ENCODE data around the gene STK32C.

DNA sequence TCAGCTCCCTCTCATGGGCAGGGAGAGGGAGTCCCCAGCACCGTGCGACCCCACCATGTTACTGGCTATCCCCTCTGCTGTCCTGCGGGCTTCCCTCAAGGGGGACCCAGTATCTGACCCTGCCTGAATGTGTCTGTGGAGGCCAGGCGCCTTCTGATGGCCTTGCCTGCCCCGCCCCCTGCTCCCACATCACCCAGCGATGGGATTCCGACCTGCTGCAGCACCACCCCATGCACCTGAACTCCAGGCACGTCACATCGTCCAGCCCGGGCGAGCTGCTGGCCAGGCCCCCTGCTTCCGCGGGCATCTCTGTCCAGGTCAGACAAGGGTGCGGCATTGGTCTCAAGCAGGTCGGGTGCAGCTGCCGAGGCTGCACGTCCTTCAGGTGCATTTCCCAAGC is 43.2 kb upstream of the STK32C start:
- TF ChIP-seq, protein P1, sequence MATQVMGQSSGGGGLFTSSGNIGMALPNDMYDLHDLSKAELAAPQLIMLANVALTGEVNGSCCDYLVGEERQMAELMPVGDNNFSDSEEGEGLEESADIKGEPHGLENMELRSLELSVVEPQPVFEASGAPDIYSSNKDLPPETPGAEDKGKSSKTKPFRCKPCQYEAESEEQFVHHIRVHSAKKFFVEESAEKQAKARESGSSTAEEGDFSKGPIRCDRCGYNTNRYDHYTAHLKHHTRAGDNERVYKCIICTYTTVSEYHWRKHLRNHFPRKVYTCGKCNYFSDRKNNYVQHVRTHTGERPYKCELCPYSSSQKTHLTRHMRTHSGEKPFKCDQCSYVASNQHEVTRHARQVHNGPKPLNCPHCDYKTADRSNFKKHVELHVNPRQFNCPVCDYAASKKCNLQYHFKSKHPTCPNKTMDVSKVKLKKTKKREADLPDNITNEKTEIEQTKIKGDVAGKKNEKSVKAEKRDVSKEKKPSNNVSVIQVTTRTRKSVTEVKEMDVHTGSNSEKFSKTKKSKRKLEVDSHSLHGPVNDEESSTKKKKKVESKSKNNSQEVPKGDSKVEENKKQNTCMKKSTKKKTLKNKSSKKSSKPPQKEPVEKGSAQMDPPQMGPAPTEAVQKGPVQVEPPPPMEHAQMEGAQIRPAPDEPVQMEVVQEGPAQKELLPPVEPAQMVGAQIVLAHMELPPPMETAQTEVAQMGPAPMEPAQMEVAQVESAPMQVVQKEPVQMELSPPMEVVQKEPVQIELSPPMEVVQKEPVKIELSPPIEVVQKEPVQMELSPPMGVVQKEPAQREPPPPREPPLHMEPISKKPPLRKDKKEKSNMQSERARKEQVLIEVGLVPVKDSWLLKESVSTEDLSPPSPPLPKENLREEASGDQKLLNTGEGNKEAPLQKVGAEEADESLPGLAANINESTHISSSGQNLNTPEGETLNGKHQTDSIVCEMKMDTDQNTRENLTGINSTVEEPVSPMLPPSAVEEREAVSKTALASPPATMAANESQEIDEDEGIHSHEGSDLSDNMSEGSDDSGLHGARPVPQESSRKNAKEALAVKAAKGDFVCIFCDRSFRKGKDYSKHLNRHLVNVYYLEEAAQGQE (IDR thresholded peaks at IDR 0.05; ENCODE audit: insufficient read depth in 1 of 2, low read depth in 2 of 2, low read length in 2 of 2): no peak
- no peak for TF ChIP-seq POLR2AphosphoS5 (IDR thresholded peaks at IDR 0.05; ENCODE audit: low read depth, low read length)

Measured in PFSK-1 (cell line).